Measurements from ENCODE around the gene TLR6. TPM values are rescaled to one million over a fixed set of nuclear protein-coding genes. Genes with fewer than 3 reads are reported as not detected.
A peak's percentile ranks its signal among the peaks of the same experiment; 100 is the strongest.

Gene TLR6
- total and polyA plus RNA-seq, 10 of the 15 experiments (the other 5 are each of a cell fraction or from before 2014, with no cell fraction given), result 1.1 to 49.4 (median 12.5) TPM

DNA sequence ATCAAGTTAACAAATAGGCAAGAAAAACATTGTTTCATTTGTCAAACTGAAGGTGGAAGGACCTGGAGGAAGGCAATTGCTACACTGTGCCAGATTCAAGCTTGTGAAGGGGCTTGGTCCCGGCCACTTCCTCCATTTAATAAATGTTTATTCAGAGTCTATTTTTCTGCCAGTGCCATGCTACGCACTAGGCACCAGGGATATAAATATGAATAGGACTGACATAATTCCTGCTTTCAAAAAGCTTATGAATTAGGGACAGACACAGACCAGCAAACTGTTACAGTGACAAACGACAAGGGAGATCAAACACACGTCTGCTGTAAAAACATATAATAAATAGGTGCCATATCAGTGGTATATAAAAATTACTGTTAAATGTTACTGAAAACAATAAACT lies 571 bp downstream of the TLR6 start (continued):
- TF ChIP-seq, protein P1, sequence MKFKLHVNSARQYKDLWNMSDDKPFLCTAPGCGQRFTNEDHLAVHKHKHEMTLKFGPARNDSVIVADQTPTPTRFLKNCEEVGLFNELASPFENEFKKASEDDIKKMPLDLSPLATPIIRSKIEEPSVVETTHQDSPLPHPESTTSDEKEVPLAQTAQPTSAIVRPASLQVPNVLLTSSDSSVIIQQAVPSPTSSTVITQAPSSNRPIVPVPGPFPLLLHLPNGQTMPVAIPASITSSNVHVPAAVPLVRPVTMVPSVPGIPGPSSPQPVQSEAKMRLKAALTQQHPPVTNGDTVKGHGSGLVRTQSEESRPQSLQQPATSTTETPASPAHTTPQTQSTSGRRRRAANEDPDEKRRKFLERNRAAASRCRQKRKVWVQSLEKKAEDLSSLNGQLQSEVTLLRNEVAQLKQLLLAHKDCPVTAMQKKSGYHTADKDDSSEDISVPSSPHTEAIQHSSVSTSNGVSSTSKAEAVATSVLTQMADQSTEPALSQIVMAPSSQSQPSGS (IDR thresholded peaks at IDR 0.05; ENCODE audit: low read length), result no peak
- no peak for TF ChIP-seq LARP7 (IDR thresholded peaks at IDR 0.05)
- no peak for TF ChIP-seq ZNF622 (IDR thresholded peaks at IDR 0.05)
- no peak for TF ChIP-seq EGR1 (IDR thresholded peaks at IDR 0.05; ENCODE audit: borderline replicate concordance in 1 of 2, low read depth in 2 of 2, low read length in 2 of 2)
- no peak for TF ChIP-seq FOXM1 (IDR thresholded peaks at IDR 0.05; ENCODE audit: low read depth, low read length)

DNA sequence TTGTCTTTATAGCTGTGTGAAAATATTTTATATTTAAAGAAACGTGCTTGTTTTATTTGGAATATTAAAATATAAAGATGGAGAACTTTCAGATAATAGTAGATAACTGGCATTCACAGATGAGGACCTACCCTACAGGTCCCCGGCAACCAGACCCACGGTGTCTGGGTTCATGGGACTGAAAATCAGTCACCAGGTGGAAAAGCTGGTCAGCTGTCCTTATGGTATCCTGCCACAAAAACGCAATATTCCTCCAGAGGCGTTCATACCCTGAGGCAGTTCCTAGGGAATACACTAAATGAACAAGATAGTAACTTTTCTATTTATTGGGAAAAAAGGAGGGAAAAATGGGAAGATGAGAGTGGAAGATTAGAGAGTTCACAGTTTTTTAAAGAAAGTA lies 1.2 kb downstream of the TLR6 start:
- no peaks in the 10 kb centered on the region for H4K20me1 ChIP-seq (ENCODE audit: control insufficient read depth, insufficient read depth)
- peak overlapping the region; percentile 96 for H3K27ac ChIP-seq (ENCODE audit: control insufficient read depth, insufficient read depth)
- ChIA-PET SMC1A (ENCODE audit: uncharacterized antibody, unreplicated experiment) (interaction anchor here (0.6 to 4.5 kb wide), 20 partner anchors 9 to 1131 kb away, joined by 3 to 106 read pairs (median 6); partner anchors contain the start of genes TLR1 and TLR10), RAD21 (ENCODE audit: unreplicated experiment) (interaction anchor here (0.8 to 4.5 kb wide), 18 partner anchors 11 to 723 kb away, joined by 3 to 99 read pairs (median 4); partner anchors contain the start of genes FAM114A1, TLR1 and TLR10), CTCF (interaction anchor here (0.8 to 4.5 kb wide), 16 partner anchors 9 to 783 kb away, joined by 3 to 93 read pairs (median 4); partner anchors contain the start of genes FAM114A1, TLR1 and TLR10), POLR2A (interaction anchor here (0.5 to 3.5 kb wide), 16 partner anchors 9 to 280 kb away, joined by 3 to 39 read pairs (median 4); partner anchors contain the start of genes FAM114A1, TLR1 and TLR10)
- no peak for FAIRE-seq
- peak overlapping the region; percentile 70 for H3K4me2 ChIP-seq (ENCODE audit: control insufficient read depth, insufficient read depth)
- H3K4me1 ChIP-seq (ENCODE audit: control insufficient read depth, insufficient read depth, low read length), result peaks cover 14% of the 10 kb centered on the region
- H3K79me2 ChIP-seq (ENCODE audit: control insufficient read depth, insufficient read depth, low read length), result peaks cover 29% of the 10 kb centered on the region
- H3K27me3 ChIP-seq (replicated peaks in 1 of 2; ENCODE audit: control insufficient read depth in 2 of 2, insufficient read depth in 2 of 2, low read length in 1 of 2), result no peaks in the 10 kb centered on the region
- H3K9ac ChIP-seq (ENCODE audit: control insufficient read depth, insufficient read depth, low read length), result peak overlapping the region; percentile 87
- H2AFZ ChIP-seq (ENCODE audit: control insufficient read depth, low read depth, low read length), result peak overlapping the region; percentile 33; the same call in 1 of the 2 replicates
- under 1% methylated on average over 5 of the region's 5 CpGs for WGBS (ENCODE audit: insufficient coverage, insufficient replicate concordance, low lambda C conversion rate, missing lambda C conversion rate)
- no peak for DNase-seq (ENCODE audit: low read depth, low spot score)
- no TSS peak for BruUV-seq (replicated peaks)
- intact Hi-C loops (cut with micrococcal nuclease; ENCODE audit: unreplicated experiment), result loop anchor here (5.0 kb wide), 1 partner anchor 723 kb away; no protein-coding TSS in a partner anchor
- in situ Hi-C loops (cut with MboI), result loop anchor here (5.0 to 25.0 kb wide), 2 partner anchors 93 to 543 kb away; no protein-coding TSS in a partner anchor
- no peaks in the 10 kb centered on the region; the same call in 2 of the 3 replicates for H3K9me3 ChIP-seq (replicated peaks; ENCODE audit: control insufficient read depth, insufficient read depth, low read length)
- no peaks in the 10 kb centered on the region for H3K36me3 ChIP-seq (ENCODE audit: control insufficient read depth in 2 of 2, insufficient read depth in 2 of 2, low read length in 1 of 2)
- ATAC-seq, result peak; percentile 45
- peak overlapping the region; percentile 75 for H3K4me3 ChIP-seq
- TF ChIP-seq, protein P2, sequence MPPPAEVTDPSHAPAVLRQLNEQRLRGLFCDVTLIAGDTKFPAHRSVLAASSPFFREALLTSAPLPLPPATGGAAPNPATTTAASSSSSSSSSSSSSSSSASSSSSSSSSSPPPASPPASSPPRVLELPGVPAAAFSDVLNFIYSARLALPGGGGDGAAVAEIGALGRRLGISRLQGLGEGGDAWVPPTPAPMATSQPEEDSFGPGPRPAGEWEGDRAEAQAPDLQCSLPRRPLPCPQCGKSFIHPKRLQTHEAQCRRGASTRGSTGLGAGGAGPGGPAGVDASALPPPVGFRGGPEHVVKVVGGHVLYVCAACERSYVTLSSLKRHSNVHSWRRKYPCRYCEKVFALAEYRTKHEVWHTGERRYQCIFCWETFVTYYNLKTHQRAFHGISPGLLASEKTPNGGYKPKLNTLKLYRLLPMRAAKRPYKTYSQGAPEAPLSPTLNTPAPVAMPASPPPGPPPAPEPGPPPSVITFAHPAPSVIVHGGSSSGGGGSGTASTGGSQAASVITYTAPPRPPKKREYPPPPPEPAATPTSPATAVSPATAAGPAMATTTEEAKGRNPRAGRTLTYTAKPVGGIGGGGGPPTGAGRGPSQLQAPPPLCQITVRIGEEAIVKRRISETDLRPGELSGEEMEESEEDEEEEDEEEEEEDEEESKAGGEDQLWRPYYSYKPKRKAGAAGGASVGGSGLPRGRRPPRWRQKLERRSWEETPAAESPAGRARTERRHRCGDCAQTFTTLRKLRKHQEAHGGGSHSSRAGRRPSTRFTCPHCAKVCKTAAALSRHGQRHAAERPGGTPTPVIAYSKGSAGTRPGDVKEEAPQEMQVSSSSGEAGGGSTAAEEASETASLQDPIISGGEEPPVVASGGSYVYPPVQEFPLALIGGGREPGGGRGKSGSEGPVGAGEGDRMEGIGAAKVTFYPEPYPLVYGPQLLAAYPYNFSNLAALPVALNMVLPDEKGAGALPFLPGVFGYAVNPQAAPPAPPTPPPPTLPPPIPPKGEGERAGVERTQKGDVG (CRISPR knock-in tag; IDR thresholded peaks at IDR 0.05), result no peak
- TF ChIP-seq POLR2AphosphoS2 (IDR thresholded peaks at IDR 0.05; ENCODE audit: low read depth, low read length) (peak; percentile 5; the same call in 1 of the 2 replicates), IKZF2 (IDR thresholded peaks at IDR 0.05) (peak in 1 of 2 experiments; percentile 13; a peak in 1 of 4 replicates)
- TF ChIP-seq, protein P3, sequence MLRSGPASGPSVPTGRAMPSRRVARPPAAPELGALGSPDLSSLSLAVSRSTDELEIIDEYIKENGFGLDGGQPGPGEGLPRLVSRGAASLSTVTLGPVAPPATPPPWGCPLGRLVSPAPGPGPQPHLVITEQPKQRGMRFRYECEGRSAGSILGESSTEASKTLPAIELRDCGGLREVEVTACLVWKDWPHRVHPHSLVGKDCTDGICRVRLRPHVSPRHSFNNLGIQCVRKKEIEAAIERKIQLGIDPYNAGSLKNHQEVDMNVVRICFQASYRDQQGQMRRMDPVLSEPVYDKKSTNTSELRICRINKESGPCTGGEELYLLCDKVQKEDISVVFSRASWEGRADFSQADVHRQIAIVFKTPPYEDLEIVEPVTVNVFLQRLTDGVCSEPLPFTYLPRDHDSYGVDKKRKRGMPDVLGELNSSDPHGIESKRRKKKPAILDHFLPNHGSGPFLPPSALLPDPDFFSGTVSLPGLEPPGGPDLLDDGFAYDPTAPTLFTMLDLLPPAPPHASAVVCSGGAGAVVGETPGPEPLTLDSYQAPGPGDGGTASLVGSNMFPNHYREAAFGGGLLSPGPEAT (IDR thresholded peaks at IDR 0.05; ENCODE audit: low read depth), result 0 out of 2 replicates have a peak, but pooled peaks have one; percentile 21
- TF ChIP-seq, protein P4, sequence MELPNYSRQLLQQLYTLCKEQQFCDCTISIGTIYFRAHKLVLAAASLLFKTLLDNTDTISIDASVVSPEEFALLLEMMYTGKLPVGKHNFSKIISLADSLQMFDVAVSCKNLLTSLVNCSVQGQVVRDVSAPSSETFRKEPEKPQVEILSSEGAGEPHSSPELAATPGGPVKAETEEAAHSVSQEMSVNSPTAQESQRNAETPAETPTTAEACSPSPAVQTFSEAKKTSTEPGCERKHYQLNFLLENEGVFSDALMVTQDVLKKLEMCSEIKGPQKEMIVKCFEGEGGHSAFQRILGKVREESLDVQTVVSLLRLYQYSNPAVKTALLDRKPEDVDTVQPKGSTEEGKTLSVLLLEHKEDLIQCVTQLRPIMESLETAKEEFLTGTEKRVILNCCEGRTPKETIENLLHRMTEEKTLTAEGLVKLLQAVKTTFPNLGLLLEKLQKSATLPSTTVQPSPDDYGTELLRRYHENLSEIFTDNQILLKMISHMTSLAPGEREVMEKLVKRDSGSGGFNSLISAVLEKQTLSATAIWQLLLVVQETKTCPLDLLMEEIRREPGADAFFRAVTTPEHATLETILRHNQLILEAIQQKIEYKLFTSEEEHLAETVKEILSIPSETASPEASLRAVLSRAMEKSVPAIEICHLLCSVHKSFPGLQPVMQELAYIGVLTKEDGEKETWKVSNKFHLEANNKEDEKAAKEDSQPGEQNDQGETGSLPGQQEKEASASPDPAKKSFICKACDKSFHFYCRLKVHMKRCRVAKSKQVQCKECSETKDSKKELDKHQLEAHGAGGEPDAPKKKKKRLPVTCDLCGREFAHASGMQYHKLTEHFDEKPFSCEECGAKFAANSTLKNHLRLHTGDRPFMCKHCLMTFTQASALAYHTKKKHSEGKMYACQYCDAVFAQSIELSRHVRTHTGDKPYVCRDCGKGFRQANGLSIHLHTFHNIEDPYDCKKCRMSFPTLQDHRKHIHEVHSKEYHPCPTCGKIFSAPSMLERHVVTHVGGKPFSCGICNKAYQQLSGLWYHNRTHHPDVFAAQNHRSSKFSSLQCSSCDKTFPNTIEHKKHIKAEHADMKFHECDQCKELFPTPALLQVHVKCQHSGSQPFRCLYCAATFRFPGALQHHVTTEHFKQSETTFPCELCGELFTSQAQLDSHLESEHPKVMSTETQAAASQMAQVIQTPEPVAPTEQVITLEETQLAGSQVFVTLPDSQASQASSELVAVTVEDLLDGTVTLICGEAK (IDR thresholded peaks at IDR 0.05; ENCODE audit: borderline replicate concordance), result no peak
